K562 (cell line): Measurements from ENCODE around the gene RGS21. TPM values are rescaled to one million over a fixed set of nuclear protein-coding genes. Genes with fewer than 3 reads are reported as not detected.

Experiments
- ATAC-seq: fragments of 200-7000 bp; cut with Tn5 transposase; 3 replicates; pipeline ENCODE4 v1.9.1; 2020; ENCODE audit warnings: moderate library complexity
- BruUV-seq: library from RNA; stranded (reverse); fragments of 400-500 nt; replicated peaks from 2 replicates; lab custom pipeline; 2021; lab: Mats Ljungman, UMichigan
- CTCF ChIA-PET: fragments of 300-600 bp; formaldehyde crosslinking; extraction: SDS; loops from one replicate; lab custom pipeline; 2021; ENCODE audit warnings: low intra/inter-chr PET ratio; lab: Yijun Ruan, JAX
- POLR2A ChIA-PET: fragments of 300-600, 350-650 bp; sonication (Branson Sonifier 250); formaldehyde crosslinking; extraction: SDS; loops from one replicate; lab custom pipeline; 2021; ENCODE audit warnings: antibody characterized with exemption, inconsistent platforms; lab: Yijun Ruan, JAX
- DNase-seq, 4 experiments: peaks; one replicate each; pipeline versions ENCODE4 v3.0.0 to v3.0.0-alpha.2; 2011 to 2018; ENCODE audit warnings: low spot score in 3 of 4, mixed read lengths in 3 of 4; ENCODE audit errors: extremely low read depth in 1 of 4
- FAIRE-seq: peaks from 2 replicates; lab custom pipeline; 2011; peaks lifted over from hg19 to GRCh38; lab: Jason Lieb, UNC
- H2AFZ ChIP-seq: 2 replicates; pipeline ENCODE4 v1.6.0; 2011; ENCODE audit warnings: low read depth, low read length, control low read depth, inconsistent platforms
- H3K27ac ChIP-seq: fragments of 200-600 bp; 3 replicates; pipeline ENCODE4 v1.8.0; 2011; ENCODE audit warnings: low read depth, mild to moderate bottlenecking, control low read depth, inconsistent platforms, low read length, moderate library complexity, mixed read lengths; ENCODE audit errors: extremely low read depth
- H3K27me3 ChIP-seq, 2 experiments: fragments of 300-600 bp in 1 of 2; 2 replicates in 1 of 2; 3 replicates in 1 of 2; pipeline versions ENCODE4 v1.6.0 to v1.8.0; 2011; ENCODE audit warnings: inconsistent platforms in 2 of 2, low read length in 2 of 2, mild to moderate bottlenecking in 1 of 2, mixed read lengths in 1 of 2, moderate library complexity in 1 of 2; ENCODE audit not compliant: control insufficient read depth in 2 of 2, insufficient read depth in 2 of 2
- H3K36me3 ChIP-seq: fragments of 300-600 bp; 3 replicates; pipeline ENCODE4 v1.8.0; 2011; ENCODE audit warnings: mild to moderate bottlenecking, low read length, inconsistent platforms; ENCODE audit not compliant: control insufficient read depth, insufficient read depth
- H3K4me1 ChIP-seq, 2 experiments: fragments of 200-600 bp in 1 of 2; replicated peaks in 1 of 2; 2 replicates in 1 of 2; 3 replicates in 1 of 2; pipeline versions ENCODE4 v1.5.1 to v1.8.0; 2011; ENCODE audit warnings: inconsistent platforms in 2 of 2, low read length in 2 of 2, mild to moderate bottlenecking in 1 of 2, mixed read lengths in 1 of 2, moderate library complexity in 1 of 2; ENCODE audit not compliant: control insufficient read depth in 2 of 2, insufficient read depth in 2 of 2
- H3K4me2 ChIP-seq: 2 replicates; pipeline ENCODE4 v1.6.1; 2011; ENCODE audit warnings: low read length, control low read depth, inconsistent platforms, mixed read lengths; ENCODE audit not compliant: insufficient read depth
- H3K4me3 ChIP-seq: fragments of 200-600 bp; sonication (generic), shearing (Covaris generic); 2 replicates; pipeline ENCODE4 v1.5.1; 2016; ENCODE audit warnings: control low read depth, inconsistent platforms
- H3K79me2 ChIP-seq: fragments of 200-600 bp; 3 replicates; pipeline ENCODE4 v1.8.0; 2011; ENCODE audit warnings: low read length, inconsistent platforms; ENCODE audit not compliant: control insufficient read depth, insufficient read depth
- H3K9ac ChIP-seq, 2 experiments: 2 replicates each; pipeline versions ENCODE4 v1.6.0 to v1.6.1; 2011; ENCODE audit warnings: low read depth in 2 of 2, low read length in 2 of 2, control low read depth in 1 of 2, inconsistent platforms in 1 of 2, mild to moderate bottlenecking in 1 of 2, mixed read lengths in 1 of 2; ENCODE audit not compliant: insufficient read depth in 1 of 2
- H3K9me1 ChIP-seq: one replicate; pipeline ENCODE4 v1.6.0; 2011; ENCODE audit warnings: inconsistent platforms, mild to moderate bottlenecking, low read length, moderate library complexity; ENCODE audit not compliant: control insufficient read depth, insufficient read depth
- H3K9me3 ChIP-seq: replicated peaks from 2 replicates; pipeline ENCODE4 v1.5.1; 2011; ENCODE audit warnings: low read depth, low read length, inconsistent platforms; ENCODE audit not compliant: control insufficient read depth, insufficient read depth
- H4K20me1 ChIP-seq: replicated peaks from 2 replicates; pipeline ENCODE4 v1.6.1; 2011; ENCODE audit warnings: low read length, inconsistent platforms, mixed read lengths; ENCODE audit not compliant: control insufficient read depth, insufficient read depth
- CXXC5 ChIP-seq: fragments of 250-450 bp; sonication (Bioruptor Pico); IDR thresholded peaks from 2 replicates; pipeline ENCODE4 v1.8.0; 2022; ENCODE audit warnings: inconsistent platforms, mild to moderate bottlenecking, moderate library complexity
- FOXM1 ChIP-seq, 2 experiments: fragments of 450-650 bp in 1 of 2; sonication (generic) in 1 of 2; formaldehyde crosslinking in 1 of 2; IDR thresholded peaks; 2 replicates each; pipeline versions ENCODE4 v1.6.1 to v1.9.0; 2017 to 2022; ENCODE audit warnings: low read depth in 2 of 2, mild to moderate bottlenecking in 2 of 2, missing genetic modification reagents in 1 of 2, moderate library complexity in 1 of 2
- L3MBTL2 ChIP-seq: fragments of 450-650 bp; IDR thresholded peaks from 2 replicates; pipeline ENCODE4 v1.6.1; 2016; ENCODE audit warnings: mild to moderate bottlenecking, moderate library complexity
- NCOA1 ChIP-seq: fragments of 450-650 bp; IDR thresholded peaks from 2 replicates; pipeline ENCODE4 v1.6.1; 2016; ENCODE audit warnings: low read depth
- TEAD4 ChIP-seq, 2 experiments: sonication (generic) in 1 of 2; formaldehyde crosslinking in 1 of 2; IDR thresholded peaks; 2 replicates each; pipeline versions ENCODE4 v1.6.1 to v1.8.0; 2012 to 2022; ENCODE audit warnings: borderline replicate concordance in 1 of 2, inconsistent platforms in 1 of 2, low read length in 1 of 2, mild to moderate bottlenecking in 1 of 2, missing genetic modification reagents in 1 of 2
- ZNF140 ChIP-seq: fragments of 250-450 bp; sonication (Bioruptor Pico); IDR thresholded peaks from 2 replicates; pipeline ENCODE4 v1.8.0; 2021; ENCODE audit warnings: moderate library complexity, mild to moderate bottlenecking, inconsistent platforms
- ZNF347 ChIP-seq: fragments of 450-650 bp; formaldehyde crosslinking; IDR thresholded peaks from 2 replicates; pipeline ENCODE4 v1.4.0; 2020; ENCODE audit warnings: low read depth, mild to moderate bottlenecking, moderate library complexity
- ZNF551 ChIP-seq: fragments of 250-450 bp; sonication (Bioruptor Pico); IDR thresholded peaks from 2 replicates; pipeline ENCODE4 v1.5.0; 2021; ENCODE audit warnings: mild to moderate bottlenecking, moderate library complexity
- ZNF57 ChIP-seq: fragments of 450-650 bp; formaldehyde crosslinking; IDR thresholded peaks from 2 replicates; pipeline ENCODE4 v1.4.0; 2020; ENCODE audit warnings: mild to moderate bottlenecking, moderate library complexity
- WGBS: fragments of 100-300 bp; shearing (Covaris generic); methylation state at CpG from one replicate; pipeline ENCODE4 v1.1.6; 2016; ENCODE audit warnings: low coverage, mixed read lengths; ENCODE audit not compliant: insufficient coverage; ENCODE audit errors: missing lambda C conversion rate; 5-methylcytosine and 5-hydroxymethylcytosine counted together
- in situ Hi-C: fragments of 300-500 bp; cut with MboI; formaldehyde crosslinking; loops from 4 replicates; pipeline ENCODE4 v1.15.0; 2018; ENCODE audit warnings: inconsistent platforms, mixed read lengths
- intact Hi-C: fragments of 100-400 bp; cut with micrococcal nuclease; formaldehyde crosslinking; loops from 2 replicates; pipeline ENCODE4 v1.14.2; 2022
- polyA plus RNA-seq, 8 experiments: library from polyadenylated mRNA; depleted of rRNA in 4 of 8; stranded (reverse) in 5 of 8; unstranded in 3 of 8; fragments of >200 nt; fragmentation: Nextera tagmentation in 2 of 8; fragmentation: Illumina TruSeq in 1 of 8; extraction: Ambion mirVana in 2 of 8; extraction: Trizol in 1 of 8; gene quantifications; 2 replicates each; pipeline versions ENCODE4 v1.2.1 to v1.2.3, GENCODE V29; 2011 to 2014; ENCODE audit warnings: inconsistent platforms in 1 of 8, missing spikeins in 1 of 8
- total RNA-seq, 7 experiments: library from RNA; depleted of rRNA in 6 of 7; stranded (reverse); fragments of >200 nt in 6 of 7; fragmentation: Illumina TruSeq in 2 of 7; extraction: Trizol in 2 of 7; gene quantifications; 2 replicates each; pipeline versions ENCODE4 v1.2.1 to v1.2.3, GENCODE V29; 2011 to 2021; ENCODE audit warnings: low replicate concordance in 1 of 7
- TF ChIP-seq, protein P1 (sequence below): IDR thresholded peaks from 3 replicates; pipeline ENCODE4 v1.6.1; 2011; ENCODE audit warnings: borderline replicate concordance, mild to moderate bottlenecking; ENCODE audit not compliant: insufficient read length, insufficient read depth
- TF ChIP-seq, protein P2 (sequence below): fragments of 250-450 bp; sonication (Bioruptor Pico); IDR thresholded peaks from 2 replicates; pipeline ENCODE4 v1.4.0; 2020

Gene RGS21
- total and polyA plus RNA-seq, 9 of the 15 experiments (the other 6 are each of a cell fraction or from before 2014, with no cell fraction given), result not detected

DNA sequence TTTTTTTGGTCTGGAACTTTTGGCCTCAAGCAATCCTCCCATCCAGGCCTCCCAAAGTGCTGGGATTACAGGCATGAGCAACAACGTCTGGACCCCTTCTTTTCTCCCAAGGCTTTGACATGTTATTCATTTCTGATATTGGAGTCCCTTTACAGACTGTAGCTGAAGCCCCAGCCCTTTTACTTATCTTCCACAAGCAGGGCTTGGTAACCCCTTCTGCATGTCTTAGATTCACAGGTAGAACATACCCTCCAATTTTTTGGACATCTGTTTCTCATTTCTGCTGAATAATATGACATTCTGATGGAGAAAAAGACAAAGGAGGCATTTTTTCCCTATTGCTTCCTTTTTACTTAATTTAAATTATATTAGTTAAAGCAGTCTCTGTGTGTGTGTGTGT, 39.2 kb upstream of the RGS21 start (continued):
- TF ChIP-seq TEAD4 (IDR thresholded peaks at IDR 0.05; ENCODE audit: low read length), result peak; percentile 74; the same call in 1 of the 2 replicates
- no peak for TF ChIP-seq TEAD4 (CRISPR knock-in tag; IDR thresholded peaks at IDR 0.05; ENCODE audit: borderline replicate concordance)
- TF ChIP-seq, protein P1, sequence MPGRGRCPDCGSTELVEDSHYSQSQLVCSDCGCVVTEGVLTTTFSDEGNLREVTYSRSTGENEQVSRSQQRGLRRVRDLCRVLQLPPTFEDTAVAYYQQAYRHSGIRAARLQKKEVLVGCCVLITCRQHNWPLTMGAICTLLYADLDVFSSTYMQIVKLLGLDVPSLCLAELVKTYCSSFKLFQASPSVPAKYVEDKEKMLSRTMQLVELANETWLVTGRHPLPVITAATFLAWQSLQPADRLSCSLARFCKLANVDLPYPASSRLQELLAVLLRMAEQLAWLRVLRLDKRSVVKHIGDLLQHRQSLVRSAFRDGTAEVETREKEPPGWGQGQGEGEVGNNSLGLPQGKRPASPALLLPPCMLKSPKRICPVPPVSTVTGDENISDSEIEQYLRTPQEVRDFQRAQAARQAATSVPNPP, result no peak
- TF ChIP-seq FOXM1 (IDR thresholded peaks at IDR 0.05; ENCODE audit: low read depth), result peak; percentile 26; the same call in 1 of the 2 replicates
- no peak for TF ChIP-seq FOXM1 (CRISPR knock-in tag; IDR thresholded peaks at IDR 0.05; ENCODE audit: low read depth)

- Histone ChIP-seq H3K4me2 (no peak overlapping the region), H4K20me1 (no peaks in the 10 kb centered on the region), H2AFZ (no peak overlapping the region), H3K9me3 (peaks cover 7% of the 10 kb centered on the region), H3K9ac (no peak overlapping the region), H3K4me1 (no peaks in the 10 kb centered on the region), H3K79me2 (no peaks in the 10 kb centered on the region), H3K27ac (no peak overlapping the region), H3K4me3 (no peak overlapping the region), H3K27me3 (no peaks in the 10 kb centered on the region), H3K9me1 (no peaks in the 10 kb centered on the region), H3K36me3 (no peaks in the 10 kb centered on the region)
- no peak for DNase-seq
- no TSS peak for BruUV-seq
- ChIA-PET CTCF (no interaction called here), POLR2A (no interaction called here)
- intact Hi-C loops (no loop called here), in situ Hi-C loops (no loop called here)
- WGBS, result 12% methylated on average over 2 of the region's 2 CpGs
- TF ChIP-seq CXXC5 (CRISPR knock-in tag) (no peak), ZNF347 (CRISPR knock-in tag) (no peak), ZNF551 (no peak), L3MBTL2 (no peak), ZNF57 (CRISPR knock-in tag) (no peak), ZNF140 (CRISPR knock-in tag) (no peak), NCOA1 (no peak)
- TF ChIP-seq, protein P2, sequence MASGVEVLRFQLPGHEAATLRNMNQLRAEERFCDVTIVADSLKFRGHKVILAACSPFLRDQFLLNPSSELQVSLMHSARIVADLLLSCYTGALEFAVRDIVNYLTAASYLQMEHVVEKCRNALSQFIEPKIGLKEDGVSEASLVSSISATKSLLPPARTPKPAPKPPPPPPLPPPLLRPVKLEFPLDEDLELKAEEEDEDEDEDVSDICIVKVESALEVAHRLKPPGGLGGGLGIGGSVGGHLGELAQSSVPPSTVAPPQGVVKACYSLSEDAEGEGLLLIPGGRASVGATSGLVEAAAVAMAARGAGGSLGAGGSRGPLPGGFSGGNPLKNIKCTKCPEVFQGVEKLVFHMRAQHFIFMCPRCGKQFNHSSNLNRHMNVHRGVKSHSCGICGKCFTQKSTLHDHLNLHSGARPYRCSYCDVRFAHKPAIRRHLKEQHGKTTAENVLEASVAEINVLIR (CRISPR knock-in tag), result no peak
- ATAC-seq, result no peak
- no peak for FAIRE-seq
Measured at GRCh38 chr1:192284927-192285326, 31.9 kb upstream of the RGS21 start.
